ENCODE measurements around the gene CFAP206. TPM values are rescaled to one million over a fixed set of nuclear protein-coding genes. Genes with fewer than 3 reads are reported as not detected.

CFAP206 gene
- total RNA-seq, 1 experiment from 2014 or later, result 0.54 TPM

GRCh38 chr6:87431263-87431662 is 23.5 kb downstream of the CFAP206 start:
- Histone ChIP-seq H3K27ac (ENCODE audit: low read depth, low read length) (no peak overlapping the region), H4K20me1 (ENCODE audit: insufficient read depth) (no peaks in the 10 kb centered on the region), H3K9me2 (ENCODE audit: insufficient read depth) (no peaks in the 10 kb centered on the region), H3K79me2 (ENCODE audit: insufficient read depth, low read length) (no peaks in the 10 kb centered on the region), H3K4me1 (ENCODE audit: control insufficient read depth in 1 of 2, insufficient read depth in 2 of 2, low read length in 2 of 2) (no peaks in the 10 kb centered on the region), H3K27me3 (ENCODE audit: insufficient read depth, low read length) (no peaks in the 10 kb centered on the region), H2AFZ (ENCODE audit: low read depth, low read length, poor library complexity, severe bottlenecking) (no peak overlapping the region), H3K9ac (ENCODE audit: low read length) (no peak overlapping the region), H3K9me3 (ENCODE audit: control insufficient read depth in 1 of 2, insufficient read depth in 1 of 2, low read depth in 1 of 2, low read length in 2 of 2) (no peaks in the 10 kb centered on the region), H3K4me3 (replicated peaks in 1 of 2; ENCODE audit: low read depth in 1 of 2, low read length in 2 of 2) (no peak overlapping the region), H3K36me3 (ENCODE audit: control insufficient read depth in 1 of 2, insufficient read depth in 2 of 2, low read length in 2 of 2) (no peaks in the 10 kb centered on the region), H3K4me2 (ENCODE audit: low read length) (no peak overlapping the region)
- ChIA-PET RAD21 (ENCODE audit: low non-redundant PET in 1 of 2, low total read pairs in 2 of 2, uncharacterized antibody in 2 of 2, unreplicated experiment in 2 of 2) (no interaction called here), CTCF (no interaction called here), POLR2A (no interaction called here)
- DNase-seq (ENCODE audit: low read depth, low spot score), result no peak
- ATAC-seq, result no peak
- no TSS peak for BruUV-seq (replicated peaks)
- intact Hi-C loops (cut with micrococcal nuclease), result no loop called here
- TF ChIP-seq FOSL1 (IDR thresholded peaks at IDR 0.05; ENCODE audit: low read depth) (no peak), EZH2phosphoT487 (IDR thresholded peaks at IDR 0.05; ENCODE audit: borderline replicate concordance) (no peak), POLR2A (IDR thresholded peaks at IDR 0.05; ENCODE audit: borderline replicate concordance, extremely low read depth, insufficient read depth, insufficient read length) (no peak), RAD21 (IDR thresholded peaks at IDR 0.05; ENCODE audit: low read depth) (no peak), CBX3 (IDR thresholded peaks at IDR 0.05; ENCODE audit: low read depth) (no peak), REST (IDR thresholded peaks at IDR 0.05; ENCODE audit: low read depth) (no peak), ZFX (IDR thresholded peaks at IDR 0.05) (no peak), SP1 (IDR thresholded peaks at IDR 0.05; ENCODE audit: low read depth) (no peak), SIN3A (IDR thresholded peaks at IDR 0.05; ENCODE audit: low read depth) (no peak), CEBPB (IDR thresholded peaks at IDR 0.05; ENCODE audit: low read depth) (no peak), EGR1 (IDR thresholded peaks at IDR 0.05; ENCODE audit: low read depth) (no peak), ZNF274 (IDR thresholded peaks at IDR 0.05; ENCODE audit: low read depth, low read length) (no peak), YY1 (IDR thresholded peaks at IDR 0.05; ENCODE audit: extremely low read depth, insufficient replicate concordance, low read depth, low read length) (no peak), SRF (IDR thresholded peaks at IDR 0.05; ENCODE audit: low read depth) (no peak), ELF1 (IDR thresholded peaks at IDR 0.05; ENCODE audit: borderline replicate concordance, low read depth) (no peak), EZH2 (IDR thresholded peaks at IDR 0.05) (no peak)
- TF ChIP-seq, protein P1, sequence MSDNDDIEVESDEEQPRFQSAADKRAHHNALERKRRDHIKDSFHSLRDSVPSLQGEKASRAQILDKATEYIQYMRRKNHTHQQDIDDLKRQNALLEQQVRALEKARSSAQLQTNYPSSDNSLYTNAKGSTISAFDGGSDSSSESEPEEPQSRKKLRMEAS (IDR thresholded peaks at IDR 0.05), result no peak

Data from HCT116 (cell line).